NCI-H82 treated with DMSO at 0.1 percent for 48 hours (cell line): ENCODE data around the gene ZNF25.
"Not testable (repeated sequence)": the region's sequence is repeated elsewhere in the genome, so short reads cannot be mapped to it uniquely, and the experiment has no call there.

Experiments
- DNase-seq: peaks from one replicate; lab custom pipeline; 2025; ENCODE audit not compliant: unreplicated experiment; lab: John Stamatoyannopoulos, UW

ZNF25 gene

GRCh38 chr10:37976091-37976879 lies at the start of gene ZNF25:
Gene ZNF25 (minus strand): TSS chr10:37976647. CDS start chr10:37971722, 4,925 bp downstream.
- peak; percentile 96 for DNase-seq

- DNase-seq, result no peak
These were observed 48.8 kb upstream of the ZNF25 start for GRCh38 chr10:38025283-38025682.

GRCh38 chr10:38019124-38019523 lies 42.7 kb upstream of the ZNF25 start:
- not testable (repeated sequence) for DNase-seq

- DNase-seq, result no peak
These were observed 39.9 kb upstream of the ZNF25 start for GRCh38 chr10:38016354-38016753.

GRCh38 chr10:38010119-38010903 lies 33.9 kb upstream of the ZNF25 start, which contains the start of gene ZNF33A:
Gene ZNF33A (plus strand): TSS chr10:38010675. CDS start chr10:38012342, 1,667 bp downstream.
- DNase-seq, result peak; percentile 74

GRCh38 chr10:38007991-38008390 lies 31.5 kb upstream of the ZNF25 start:
- no peak for DNase-seq

- DNase-seq, result no peak
These were observed 31.1 kb upstream of the ZNF25 start for GRCh38 chr10:38007551-38007950.

- DNase-seq, result no peak
These were observed 27.1 kb upstream of the ZNF25 start for GRCh38 chr10:38003588-38003987.

- DNase-seq, result no peak
These were observed 26.6 kb upstream of the ZNF25 start for GRCh38 chr10:38003026-38003425.

GRCh38 chr10:38000474-38000873 lies 24.0 kb upstream of the ZNF25 start:
- not testable (repeated sequence) for DNase-seq

- DNase-seq, result not testable (repeated sequence)
These were observed 22.5 kb upstream of the ZNF25 start for GRCh38 chr10:37998920-37999319.

GRCh38 chr10:37992083-37992482 lies 15.6 kb upstream of the ZNF25 start:
- no peak for DNase-seq

- no peak for DNase-seq
These were observed 15.2 kb upstream of the ZNF25 start for GRCh38 chr10:37991655-37992054.

GRCh38 chr10:37976880-37977203 lies 395 bp upstream of the ZNF25 start:
- no peak for DNase-seq

GRCh38 chr10:37975401-37975991 lies 951 bp downstream of the ZNF25 start:
- DNase-seq, result peak; percentile 0

GRCh38 chr10:37972396-37972795 lies 4.1 kb downstream of the ZNF25 start:
- no peak for DNase-seq

GRCh38 chr10:37965006-37965405 lies 11.4 kb downstream of the ZNF25 start:
- DNase-seq, result no peak

GRCh38 chr10:37960591-37961137 lies 15.8 kb downstream of the ZNF25 start:
- DNase-seq, result no peak

- DNase-seq, result no peak
These were observed 18.6 kb downstream of the ZNF25 start for GRCh38 chr10:37957841-37958240.

- DNase-seq, result no peak
These were observed 23.5 kb downstream of the ZNF25 start for GRCh38 chr10:37952926-37953325.

- no peak for DNase-seq
These were observed 24.2 kb downstream of the ZNF25 start for GRCh38 chr10:37952043-37952755.
